HG02623 (cell line): ENCODE measurements around the gene CD59.
"Not testable (repeated sequence)": the region's sequence is repeated elsewhere in the genome, so short reads cannot be mapped to it uniquely, and the experiment has no call there.

Experiments used
- ATAC-seq: cut with Tn5 transposase; IDR thresholded peaks from one replicate; pipeline ENCODE4 v1.9.1; 2021; ENCODE audit warnings: moderate library complexity; ENCODE audit not compliant: unreplicated experiment

CD59 gene

DNA sequence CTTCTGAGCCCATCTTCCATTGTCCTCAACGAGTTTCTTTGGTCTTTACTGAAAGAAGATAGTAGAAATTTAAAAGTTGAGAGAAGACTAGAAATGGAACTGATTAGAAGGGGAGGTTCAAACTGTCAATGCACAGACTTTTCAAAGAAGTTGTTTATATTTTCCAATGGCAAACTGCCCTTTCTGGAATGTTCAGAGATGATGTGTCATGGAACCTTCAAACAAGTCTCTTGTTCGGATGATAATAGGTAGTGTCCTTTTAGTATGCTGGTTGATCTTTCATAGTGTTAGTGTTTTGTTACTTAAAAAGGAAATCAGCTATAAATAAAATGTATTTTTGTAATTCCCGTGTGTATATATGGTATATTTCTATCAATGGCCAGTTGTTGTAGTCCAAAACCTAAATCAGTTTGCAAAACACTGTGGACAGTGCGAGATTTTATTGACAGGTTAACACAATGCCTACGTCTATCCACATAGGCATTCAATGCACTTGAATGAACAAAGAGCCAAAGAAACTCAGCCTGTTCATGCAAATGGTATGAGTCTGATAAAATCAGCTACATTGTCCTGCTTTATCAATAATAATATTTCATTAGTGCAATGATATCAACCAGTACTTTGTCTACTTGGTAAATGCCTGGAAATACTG lies 66.5 kb downstream of the CD59 start:
- no peak for ATAC-seq

GRCh38 chr11:33668951-33669596 lies 67.1 kb downstream of the CD59 start:
- ATAC-seq = no peak

- no peak for ATAC-seq
Measured at GRCh38 chr11:33668468-33668825, 67.8 kb downstream of the CD59 start.

DNA sequence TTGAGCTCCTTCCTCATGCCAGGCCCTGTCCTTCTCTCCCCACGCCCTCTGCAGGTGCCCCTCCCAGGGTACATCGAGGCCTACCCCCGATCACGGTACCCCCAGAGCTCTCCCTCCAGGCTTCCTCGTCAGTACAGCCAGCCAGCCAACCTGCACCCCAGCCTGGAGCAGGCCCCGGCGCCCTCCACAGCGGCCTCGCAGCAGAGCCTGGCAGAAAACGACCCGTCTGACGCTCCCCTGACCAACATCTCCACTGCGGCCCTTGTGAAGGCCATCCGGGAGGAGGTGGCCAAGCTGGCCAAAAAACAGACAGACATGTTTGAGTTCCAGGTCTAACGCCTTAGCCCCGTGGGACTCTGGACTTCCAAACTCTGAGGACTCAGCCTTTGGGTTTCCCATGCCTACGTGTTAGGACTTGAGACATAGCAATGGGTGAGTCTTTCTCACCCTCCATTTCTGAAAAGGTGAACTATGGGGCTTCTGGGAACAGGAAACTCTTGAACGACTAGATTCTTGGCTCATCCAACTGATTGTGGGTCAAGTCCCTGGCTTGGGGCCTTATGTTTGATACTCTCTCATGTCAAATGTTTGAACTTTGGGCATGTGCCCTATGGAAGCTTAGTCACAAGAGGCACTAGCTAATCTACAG lies 68.3 kb downstream of the CD59 start:
- ATAC-seq = no peak

- ATAC-seq = no peak
Measured at GRCh38 chr11:33665350-33666106, 70.7 kb downstream of the CD59 start.

DNA sequence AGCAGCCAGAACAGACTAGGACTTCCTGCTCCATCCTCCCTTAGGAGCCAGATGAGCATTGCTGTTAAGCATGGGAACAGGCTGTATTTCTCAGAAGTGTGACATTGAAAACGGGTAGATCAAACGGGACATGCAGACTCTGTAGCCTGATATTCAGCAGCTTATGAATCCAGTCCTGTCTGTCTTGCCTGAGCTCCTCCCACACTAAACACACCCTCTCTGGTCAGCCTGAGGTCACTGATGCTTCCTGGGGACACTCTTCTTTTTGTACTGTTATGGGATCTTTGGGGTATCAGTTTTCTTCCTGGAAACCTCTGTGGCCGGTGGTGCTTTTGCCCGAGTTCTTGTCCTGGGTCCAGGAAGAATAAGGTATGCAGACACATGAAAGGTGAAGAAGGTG lies 71.4 kb downstream of the CD59 start:
- ATAC-seq = no peak

DNA sequence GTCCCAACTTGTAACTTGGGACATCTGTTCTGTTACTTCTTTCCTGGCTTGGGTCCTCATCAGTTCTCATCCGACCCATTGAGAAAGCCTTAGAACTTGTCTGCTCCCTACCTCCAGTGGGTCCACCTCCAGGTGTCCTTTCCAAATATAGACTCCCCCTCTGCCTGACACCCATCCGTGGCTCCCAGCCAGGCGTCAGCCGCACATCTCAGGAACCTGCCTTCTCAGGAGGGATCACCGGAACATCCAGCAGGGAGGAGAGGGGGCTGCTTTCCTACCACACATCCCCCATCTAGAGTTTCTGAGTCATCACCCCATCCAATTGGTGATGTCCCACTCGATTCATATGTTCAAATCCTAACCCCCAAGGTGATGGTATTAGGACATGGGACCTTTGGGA lies 72.1 kb downstream of the CD59 start:
- no peak for ATAC-seq

DNA sequence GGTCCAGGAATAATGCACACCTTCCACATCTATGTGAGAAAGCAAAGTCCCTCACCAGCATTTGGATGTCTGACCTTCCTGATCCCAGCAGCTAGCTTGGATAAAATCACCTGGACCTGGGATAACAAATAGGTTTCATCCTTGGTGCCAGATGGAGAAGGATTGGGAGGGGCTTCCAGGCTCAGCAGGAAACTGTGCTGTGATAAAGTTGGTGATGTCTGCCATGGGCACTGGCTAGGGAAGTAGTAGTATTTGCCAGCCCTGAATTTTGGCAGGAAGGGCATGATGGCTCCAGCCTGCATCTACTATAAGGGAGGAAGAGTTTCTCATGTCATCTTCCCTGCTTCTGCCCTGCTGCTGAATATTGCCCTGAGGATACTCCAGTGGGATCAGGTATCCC lies 73.1 kb downstream of the CD59 start:
- ATAC-seq = no peak

- ATAC-seq = not testable (repeated sequence)
Measured at GRCh38 chr11:33661526-33661925, 74.7 kb downstream of the CD59 start.

GRCh38 chr11:33660962-33661361 lies 75.3 kb downstream of the CD59 start:
- no peak for ATAC-seq

GRCh38 chr11:33659370-33660139 lies 76.7 kb downstream of the CD59 start:
- ATAC-seq = no peak

DNA sequence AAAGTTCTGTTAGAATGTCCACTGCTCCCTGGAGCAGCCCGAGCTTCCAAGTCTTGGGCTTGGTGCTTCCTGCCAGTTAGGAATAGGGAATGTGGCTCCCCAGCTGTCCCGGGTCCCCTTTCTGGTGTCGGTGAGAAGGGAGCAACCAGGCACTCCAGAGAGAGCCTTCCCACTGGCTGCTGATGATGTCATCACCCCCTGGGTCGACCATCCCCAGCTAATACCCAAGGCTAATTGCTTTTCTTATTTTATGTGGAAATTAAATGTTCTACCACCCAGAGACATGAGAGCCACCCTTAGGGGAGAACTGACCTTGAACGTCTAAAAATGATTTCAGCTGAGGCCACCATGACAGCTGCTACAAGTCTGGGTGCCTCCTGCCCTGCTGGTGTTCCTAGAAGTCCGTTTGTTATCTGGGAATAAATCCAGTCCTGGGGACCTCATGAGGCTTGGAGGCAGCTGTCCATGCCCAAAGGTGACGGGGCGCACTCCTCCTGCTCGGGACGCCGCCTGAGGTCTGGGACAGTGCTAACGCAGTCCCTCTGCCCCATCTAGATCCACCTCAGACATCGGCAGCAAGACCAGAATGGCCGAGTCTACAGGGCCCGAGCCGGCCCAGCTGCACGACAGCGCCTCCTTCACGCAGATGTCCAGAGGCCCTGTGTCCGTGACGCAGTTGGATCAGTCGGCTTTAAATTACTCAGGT lies 77.9 kb downstream of the CD59 start:
- ATAC-seq = no peak

- ATAC-seq = no peak
Measured at GRCh38 chr11:33657757-33658156, 78.5 kb downstream of the CD59 start.

DNA sequence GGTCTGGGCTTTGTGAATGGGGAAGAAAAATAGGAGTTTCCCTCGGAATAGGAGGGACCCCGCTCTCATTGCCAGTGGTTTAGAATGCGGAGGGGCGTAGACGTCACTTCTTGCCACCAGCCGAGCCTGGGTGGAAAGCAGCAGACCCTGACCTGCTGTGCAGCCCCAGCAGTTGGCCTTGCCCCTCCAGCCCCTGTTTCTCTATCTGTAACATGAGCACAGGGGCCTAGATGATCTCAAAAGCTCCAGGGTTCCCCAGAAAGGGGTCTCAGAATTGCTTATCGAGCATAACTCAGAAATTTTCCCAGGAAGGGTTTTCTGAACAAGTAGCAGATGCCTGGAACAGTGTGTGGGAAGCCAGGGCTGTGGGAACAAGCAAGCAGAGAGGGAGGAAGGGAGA lies 79.5 kb downstream of the CD59 start:
- ATAC-seq = no peak

DNA sequence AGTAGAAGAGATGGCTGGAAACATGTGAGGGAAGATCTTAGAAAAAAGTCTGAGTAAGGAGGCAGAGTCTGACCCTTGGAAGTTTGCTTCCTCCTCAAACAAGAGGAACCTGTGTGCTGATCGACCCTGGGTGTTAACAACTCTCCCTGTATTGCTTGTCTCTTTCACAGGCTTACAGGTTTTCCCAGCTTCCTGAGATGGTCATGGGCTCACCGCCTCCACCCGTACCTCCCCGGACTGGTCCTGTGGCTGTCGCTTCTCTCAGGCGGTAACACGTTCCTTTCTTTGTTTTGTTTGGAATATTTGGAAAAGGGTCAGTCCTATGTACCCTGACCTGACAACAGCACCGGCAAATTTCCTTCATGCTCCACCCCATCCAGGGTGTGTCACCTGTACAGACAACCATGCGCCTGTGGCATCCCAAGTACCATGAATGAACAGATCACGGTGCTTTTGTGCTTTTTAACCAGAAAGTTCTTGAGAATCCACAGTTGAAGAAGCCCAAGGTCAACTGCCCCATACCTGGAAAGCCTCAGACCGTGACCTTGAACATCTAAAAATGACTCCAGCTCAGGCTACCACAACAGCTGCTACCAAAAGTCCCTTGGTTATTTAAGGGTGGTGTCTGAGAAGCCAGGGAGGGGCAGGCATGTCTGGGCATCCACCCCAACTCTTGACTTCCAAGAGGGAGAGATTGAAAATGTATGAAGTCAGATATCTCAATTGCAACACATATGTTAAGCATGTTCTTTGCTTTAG lies 80.2 kb downstream of the CD59 start:
- ATAC-seq = no peak

GRCh38 chr11:33654594-33654993 lies 81.6 kb downstream of the CD59 start:
- no peak for ATAC-seq
